Measurements from ENCODE around the gene PTPN1. TPM values are rescaled to one million over a fixed set of nuclear protein-coding genes. Genes with fewer than 3 reads are reported as not detected.

The PTPN1 gene
- total and polyA plus RNA-seq, 10 of the 15 experiments (the other 5 are each of a cell fraction or from before 2014, with no cell fraction given), result 15.9 to 74.7 (median 43.9) TPM

DNA sequence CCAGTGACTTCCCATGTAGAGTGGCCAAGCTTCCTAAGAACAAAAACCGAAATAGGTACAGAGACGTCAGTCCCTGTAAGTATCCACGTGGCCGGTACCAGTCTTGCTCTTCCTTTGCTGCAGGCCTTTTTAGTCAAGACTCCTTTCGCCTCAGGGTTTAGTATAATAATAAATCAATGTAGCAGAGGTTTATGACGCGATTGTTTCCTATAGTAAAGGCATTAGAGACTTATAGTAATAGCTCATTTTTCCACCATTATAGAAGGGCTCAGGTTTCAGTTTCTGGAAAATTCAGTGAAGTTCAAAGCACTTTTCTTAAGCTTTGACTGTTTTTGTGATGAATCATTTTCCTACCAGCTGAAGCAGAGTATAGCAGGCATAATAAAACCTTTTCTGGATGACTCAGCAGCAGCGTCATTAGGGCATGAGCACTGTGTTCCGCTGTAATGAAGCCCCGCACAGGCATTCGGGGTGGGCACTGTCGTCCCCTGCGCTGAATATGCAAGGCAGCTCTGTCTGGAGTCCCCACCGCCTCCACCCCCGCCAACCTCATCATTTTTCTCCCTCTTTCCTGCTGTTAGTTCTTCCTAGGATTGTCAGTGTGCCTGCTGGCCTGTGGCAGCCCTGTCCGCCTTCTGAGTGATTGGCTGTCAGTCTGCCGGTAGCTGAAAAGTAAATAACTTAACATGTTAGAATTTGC lies 51.3 kb downstream of the PTPN1 start (continued):
- TF ChIP-seq, protein P1, sequence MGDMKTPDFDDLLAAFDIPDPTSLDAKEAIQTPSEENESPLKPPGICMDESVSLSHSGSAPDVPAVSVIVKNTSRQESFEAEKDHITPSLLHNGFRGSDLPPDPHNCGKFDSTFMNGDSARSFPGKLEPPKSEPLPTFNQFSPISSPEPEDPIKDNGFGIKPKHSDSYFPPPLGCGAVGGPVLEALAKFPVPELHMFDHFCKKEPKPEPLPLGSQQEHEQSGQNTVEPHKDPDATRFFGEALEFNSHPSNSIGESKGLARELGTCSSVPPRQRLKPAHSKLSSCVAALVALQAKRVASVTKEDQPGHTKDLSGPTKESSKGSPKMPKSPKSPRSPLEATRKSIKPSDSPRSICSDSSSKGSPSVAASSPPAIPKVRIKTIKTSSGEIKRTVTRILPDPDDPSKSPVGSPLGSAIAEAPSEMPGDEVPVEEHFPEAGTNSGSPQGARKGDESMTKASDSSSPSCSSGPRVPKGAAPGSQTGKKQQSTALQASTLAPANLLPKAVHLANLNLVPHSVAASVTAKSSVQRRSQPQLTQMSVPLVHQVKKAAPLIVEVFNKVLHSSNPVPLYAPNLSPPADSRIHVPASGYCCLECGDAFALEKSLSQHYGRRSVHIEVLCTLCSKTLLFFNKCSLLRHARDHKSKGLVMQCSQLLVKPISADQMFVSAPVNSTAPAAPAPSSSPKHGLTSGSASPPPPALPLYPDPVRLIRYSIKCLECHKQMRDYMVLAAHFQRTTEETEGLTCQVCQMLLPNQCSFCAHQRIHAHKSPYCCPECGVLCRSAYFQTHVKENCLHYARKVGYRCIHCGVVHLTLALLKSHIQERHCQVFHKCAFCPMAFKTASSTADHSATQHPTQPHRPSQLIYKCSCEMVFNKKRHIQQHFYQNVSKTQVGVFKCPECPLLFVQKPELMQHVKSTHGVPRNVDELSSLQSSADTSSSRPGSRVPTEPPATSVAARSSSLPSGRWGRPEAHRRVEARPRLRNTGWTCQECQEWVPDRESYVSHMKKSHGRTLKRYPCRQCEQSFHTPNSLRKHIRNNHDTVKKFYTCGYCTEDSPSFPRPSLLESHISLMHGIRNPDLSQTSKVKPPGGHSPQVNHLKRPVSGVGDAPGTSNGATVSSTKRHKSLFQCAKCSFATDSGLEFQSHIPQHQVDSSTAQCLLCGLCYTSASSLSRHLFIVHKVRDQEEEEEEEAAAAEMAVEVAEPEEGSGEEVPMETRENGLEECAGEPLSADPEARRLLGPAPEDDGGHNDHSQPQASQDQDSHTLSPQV (IDR thresholded peaks at IDR 0.05), result no peak
- TF ChIP-seq MYB (IDR thresholded peaks at IDR 0.05; ENCODE audit: borderline replicate concordance, low read depth, low read length), result no peak
- no peak for TF ChIP-seq NR2F1 (conservative IDR thresholded peaks at IDR 0.05)
- no peak for TF ChIP-seq ZBTB40 (IDR thresholded peaks at IDR 0.05; ENCODE audit: borderline replicate concordance)
- no peak for TF ChIP-seq SMARCA5 (IDR thresholded peaks at IDR 0.05)
- TF ChIP-seq YY1 (IDR thresholded peaks at IDR 0.05; ENCODE audit: low read depth, low read length), result no peak
- TF ChIP-seq NFIC (IDR thresholded peaks at IDR 0.05; ENCODE audit: low read depth, low read length), result peak; percentile 66; the same call in 1 of the 2 replicates
- TF ChIP-seq E2F4 (IDR thresholded peaks at IDR 0.05; ENCODE audit: low read depth, low read length), result no peak
- TF ChIP-seq POU2F2 (IDR thresholded peaks at IDR 0.05; ENCODE audit: borderline replicate concordance, low read depth, low read length), result no peak
- no peak for TF ChIP-seq SMAD5 (IDR thresholded peaks at IDR 0.05; ENCODE audit: low read depth)
- TF ChIP-seq BMI1 (IDR thresholded peaks at IDR 0.05; ENCODE audit: borderline replicate concordance), result no peak
- no peak for TF ChIP-seq NRF1 (conservative IDR thresholded peaks at IDR 0.05; ENCODE audit: low read depth, low read length)
- TF ChIP-seq POLR2A (IDR thresholded peaks at IDR 0.05; ENCODE audit: low read depth, low read length), result no peak
- TF ChIP-seq ZNF622 (IDR thresholded peaks at IDR 0.05), result no peak
- TF ChIP-seq, protein P2, sequence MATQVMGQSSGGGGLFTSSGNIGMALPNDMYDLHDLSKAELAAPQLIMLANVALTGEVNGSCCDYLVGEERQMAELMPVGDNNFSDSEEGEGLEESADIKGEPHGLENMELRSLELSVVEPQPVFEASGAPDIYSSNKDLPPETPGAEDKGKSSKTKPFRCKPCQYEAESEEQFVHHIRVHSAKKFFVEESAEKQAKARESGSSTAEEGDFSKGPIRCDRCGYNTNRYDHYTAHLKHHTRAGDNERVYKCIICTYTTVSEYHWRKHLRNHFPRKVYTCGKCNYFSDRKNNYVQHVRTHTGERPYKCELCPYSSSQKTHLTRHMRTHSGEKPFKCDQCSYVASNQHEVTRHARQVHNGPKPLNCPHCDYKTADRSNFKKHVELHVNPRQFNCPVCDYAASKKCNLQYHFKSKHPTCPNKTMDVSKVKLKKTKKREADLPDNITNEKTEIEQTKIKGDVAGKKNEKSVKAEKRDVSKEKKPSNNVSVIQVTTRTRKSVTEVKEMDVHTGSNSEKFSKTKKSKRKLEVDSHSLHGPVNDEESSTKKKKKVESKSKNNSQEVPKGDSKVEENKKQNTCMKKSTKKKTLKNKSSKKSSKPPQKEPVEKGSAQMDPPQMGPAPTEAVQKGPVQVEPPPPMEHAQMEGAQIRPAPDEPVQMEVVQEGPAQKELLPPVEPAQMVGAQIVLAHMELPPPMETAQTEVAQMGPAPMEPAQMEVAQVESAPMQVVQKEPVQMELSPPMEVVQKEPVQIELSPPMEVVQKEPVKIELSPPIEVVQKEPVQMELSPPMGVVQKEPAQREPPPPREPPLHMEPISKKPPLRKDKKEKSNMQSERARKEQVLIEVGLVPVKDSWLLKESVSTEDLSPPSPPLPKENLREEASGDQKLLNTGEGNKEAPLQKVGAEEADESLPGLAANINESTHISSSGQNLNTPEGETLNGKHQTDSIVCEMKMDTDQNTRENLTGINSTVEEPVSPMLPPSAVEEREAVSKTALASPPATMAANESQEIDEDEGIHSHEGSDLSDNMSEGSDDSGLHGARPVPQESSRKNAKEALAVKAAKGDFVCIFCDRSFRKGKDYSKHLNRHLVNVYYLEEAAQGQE (IDR thresholded peaks at IDR 0.05; ENCODE audit: low read depth, low read length), result no peak
- TF ChIP-seq FOXM1 (IDR thresholded peaks at IDR 0.05; ENCODE audit: low read depth, low read length), result no peak

Measured in GM12878 (cell line).